Hepatocyte (in vitro differentiated cells): ENCODE measurements around the gene SERPINA5.

Experiments used
- CTCF ChIP-seq: fragments of 200-600 bp; sonication (generic); IDR thresholded peaks from 2 replicates; pipeline ENCODE4 v1.5.1; 2016; ENCODE audit warnings: antibody characterized with exemption, mild to moderate bottlenecking; ENCODE audit not compliant: poor library complexity
- EZH2phosphoT487 ChIP-seq: fragments of 200-600 bp; sonication (generic); IDR thresholded peaks from one replicate; pipeline ENCODE4 v1.6.1; 2018; ENCODE audit warnings: antibody characterized with exemption, mild to moderate bottlenecking, low read depth, moderate library complexity; ENCODE audit not compliant: unreplicated experiment, severe bottlenecking

GRCh38 chr14:94573475-94574277 is 7.5 kb upstream of the SERPINA5 start:
- TF ChIP-seq CTCF (no peak), EZH2phosphoT487 (no peak)
